Stomach (tissue), 9 donors: ENCODE data around the gene LTO1. TPM values are rescaled to one million over a fixed set of nuclear protein-coding genes. Genes with fewer than 3 reads are reported as not detected.

Experiments
- DNase-seq, 2 donors: peaks; one replicate each; pipeline versions ENCODE4 v3.0.0 to v3.0.0-alpha.2; 2013 to 2019
- H3K27ac ChIP-seq, 5 donors: fragments of 200-600 bp in 4 of 5; sonication (generic) in 4 of 5; one replicate each; pipeline ENCODE4 v1.5.1; 2013 to 2019; ENCODE audit warnings: mild to moderate bottlenecking in 1 of 5, moderate library complexity in 1 of 5
- H3K27me3 ChIP-seq, 3 donors: fragments of 200-600 bp; sonication (generic); one replicate each; pipeline ENCODE4 v1.5.1; 2017 to 2019; ENCODE audit warnings: mixed run types in 1 of 3
- H3K36me3 ChIP-seq, 4 donors: fragments of 200-600 bp; sonication (generic); 1 replicate in 3 of 4; 2 replicates in 1 of 4; pipeline ENCODE4 v1.5.1; 2016 to 2019
- H3K4me1 ChIP-seq, 4 donors: fragments of 200-600 bp; sonication (generic); one replicate each; pipeline ENCODE4 v1.5.1; 2016 to 2019
- H3K4me3 ChIP-seq, 4 donors: fragments of 200-600 bp; sonication (generic) in 3 of 4; one replicate each; pipeline ENCODE4 v1.5.1; 2016 to 2019; ENCODE audit warnings: mild to moderate bottlenecking in 1 of 4
- H3K9me3 ChIP-seq, 4 donors: fragments of 200-600 bp; sonication (generic); one replicate each; pipeline ENCODE4 v1.5.1; 2016 to 2019
- EP300 ChIP-seq: sonication (generic); formaldehyde crosslinking; IDR thresholded peaks from one replicate; pipeline ENCODE4 v1.6.1; 2017; ENCODE audit warnings: antibody characterized with exemption
- POLR2A ChIP-seq, 4 donors: fragments of 450-650 bp; IDR thresholded peaks; one replicate each; pipeline ENCODE4 v1.6.1; 2016; ENCODE audit warnings: antibody characterized with exemption in 4 of 4, control low read depth in 2 of 4, mild to moderate bottlenecking in 1 of 4, moderate library complexity in 1 of 4
- POLR2AphosphoS5 ChIP-seq, 3 donors: sonication (generic); formaldehyde crosslinking; IDR thresholded peaks; one replicate each; pipeline ENCODE4 v1.6.1; 2016; ENCODE audit warnings: antibody characterized with exemption in 3 of 3
- WGBS, 5 donors: extraction: QIAGEN DNeasy Blood & Tissue Kit in 3 of 5; methylation state at CpG; one replicate each; pipeline versions ENCODE4 v1.1.5 to v1.1.7; 2013 to 2018; 5-methylcytosine and 5-hydroxymethylcytosine counted together
- intact Hi-C: fragments of 100-400 bp; cut with DNase I; formaldehyde crosslinking; loops from one replicate; pipeline ENCODE4 v1.15.1; 2023; ENCODE audit warnings: low total_unique reads
- polyA plus RNA-seq, 3 donors: library from polyadenylated mRNA; stranded (reverse); fragments of 200-250 nt; gene quantifications; one replicate each; pipeline ENCODE4 v1.2.3, GENCODE V29; 2013
- total RNA-seq, 5 donors: library from RNA; depleted of rRNA; stranded (reverse); fragments of >200 nt; gene quantifications; one replicate each; pipeline versions ENCODE4 v1.1.0 to v1.2.3, GENCODE V29; 2014 to 2016
- TF ChIP-seq, protein P1 (sequence below), 7 experiments: fragments of 450-650 bp in 4 of 7; fragments of 200-600 bp in 3 of 7; sonication (generic) in 3 of 7; IDR thresholded peaks; one replicate each; pipeline ENCODE4 v1.5.1; 2016 to 2019; ENCODE audit warnings: antibody characterized with exemption in 7 of 7, control low read depth in 2 of 7, mild to moderate bottlenecking in 1 of 7
- donor health status: healthy with polysubstance abuse.
- donor health status: Bipolar disorder and iron deficiency.
- donor health status: healthy.

Gene LTO1
- total and polyA plus RNA-seq, 8 donors, result 2.3 to 107 (median 23.3) TPM

DNA sequence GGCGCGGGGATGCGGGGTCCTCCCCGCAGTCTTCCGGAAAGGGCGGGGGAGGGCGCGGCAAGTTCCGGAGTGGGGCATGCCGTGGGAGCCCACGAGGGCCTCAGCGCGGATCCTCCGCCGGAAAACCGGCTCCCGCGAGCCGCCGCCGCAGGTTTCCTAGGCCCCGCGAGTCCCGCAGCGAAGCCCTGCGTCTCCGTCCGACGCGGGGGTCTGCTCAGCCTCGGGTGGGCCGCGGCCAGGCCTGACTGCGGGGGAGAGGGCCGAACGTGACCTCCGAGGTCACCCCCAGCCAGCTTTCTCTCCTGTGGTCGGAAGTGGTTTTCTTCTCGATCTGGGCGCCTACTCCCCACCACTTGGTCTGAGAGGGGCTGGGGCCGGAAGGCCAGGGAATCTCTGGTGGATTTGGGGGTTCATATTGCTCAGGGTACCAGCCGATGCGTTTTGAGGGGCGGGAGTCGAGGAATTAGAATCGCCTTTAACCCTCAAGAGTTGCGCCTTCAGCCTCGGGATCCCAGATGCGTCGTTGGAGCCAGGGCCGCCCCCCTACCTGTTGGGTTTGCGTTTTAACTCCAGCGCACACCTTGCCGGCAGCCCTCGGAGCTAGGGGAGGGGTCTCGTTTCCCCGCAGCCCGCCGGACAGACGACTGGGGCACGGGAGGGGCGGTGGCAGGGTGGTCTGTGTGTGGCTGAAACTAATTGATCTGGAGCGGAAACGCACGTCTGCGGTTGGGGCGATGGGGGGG, 37.8 kb downstream of the LTO1 start:
- Histone ChIP-seq H3K27me3 (peaks cover 8 to 88% (median 54%) of the 10 kb centered on the region in 3 donors), H3K4me3 (peak overlapping the region; percentile 37 to 50 (median 41)), H3K36me3 (no peaks in the 10 kb centered on the region), H3K4me1 (peaks cover 59 to 67% (median 63%) of the 10 kb centered on the region in 4 donors), H3K9me3 (no peaks in the 10 kb centered on the region), H3K27ac (peak overlapping the region in 4 of 5 donors; percentile 73 to 86 (median 75))
- 11 to 29% (median 16%) methylated on average over 36 to 67 of the region's 67 CpGs for WGBS, 5 donors
- DNase-seq, result peak in 1 of 2 donors; percentile 44
- intact Hi-C loops, result no loop called here
- TF ChIP-seq, protein P1, sequence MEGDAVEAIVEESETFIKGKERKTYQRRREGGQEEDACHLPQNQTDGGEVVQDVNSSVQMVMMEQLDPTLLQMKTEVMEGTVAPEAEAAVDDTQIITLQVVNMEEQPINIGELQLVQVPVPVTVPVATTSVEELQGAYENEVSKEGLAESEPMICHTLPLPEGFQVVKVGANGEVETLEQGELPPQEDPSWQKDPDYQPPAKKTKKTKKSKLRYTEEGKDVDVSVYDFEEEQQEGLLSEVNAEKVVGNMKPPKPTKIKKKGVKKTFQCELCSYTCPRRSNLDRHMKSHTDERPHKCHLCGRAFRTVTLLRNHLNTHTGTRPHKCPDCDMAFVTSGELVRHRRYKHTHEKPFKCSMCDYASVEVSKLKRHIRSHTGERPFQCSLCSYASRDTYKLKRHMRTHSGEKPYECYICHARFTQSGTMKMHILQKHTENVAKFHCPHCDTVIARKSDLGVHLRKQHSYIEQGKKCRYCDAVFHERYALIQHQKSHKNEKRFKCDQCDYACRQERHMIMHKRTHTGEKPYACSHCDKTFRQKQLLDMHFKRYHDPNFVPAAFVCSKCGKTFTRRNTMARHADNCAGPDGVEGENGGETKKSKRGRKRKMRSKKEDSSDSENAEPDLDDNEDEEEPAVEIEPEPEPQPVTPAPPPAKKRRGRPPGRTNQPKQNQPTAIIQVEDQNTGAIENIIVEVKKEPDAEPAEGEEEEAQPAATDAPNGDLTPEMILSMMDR (IDR thresholded peaks at IDR 0.05), result no peak
- TF ChIP-seq POLR2A (IDR thresholded peaks at IDR 0.05), result no peak
- no peak for TF ChIP-seq POLR2AphosphoS5 (IDR thresholded peaks at IDR 0.05)
- no peak for TF ChIP-seq EP300

DNA sequence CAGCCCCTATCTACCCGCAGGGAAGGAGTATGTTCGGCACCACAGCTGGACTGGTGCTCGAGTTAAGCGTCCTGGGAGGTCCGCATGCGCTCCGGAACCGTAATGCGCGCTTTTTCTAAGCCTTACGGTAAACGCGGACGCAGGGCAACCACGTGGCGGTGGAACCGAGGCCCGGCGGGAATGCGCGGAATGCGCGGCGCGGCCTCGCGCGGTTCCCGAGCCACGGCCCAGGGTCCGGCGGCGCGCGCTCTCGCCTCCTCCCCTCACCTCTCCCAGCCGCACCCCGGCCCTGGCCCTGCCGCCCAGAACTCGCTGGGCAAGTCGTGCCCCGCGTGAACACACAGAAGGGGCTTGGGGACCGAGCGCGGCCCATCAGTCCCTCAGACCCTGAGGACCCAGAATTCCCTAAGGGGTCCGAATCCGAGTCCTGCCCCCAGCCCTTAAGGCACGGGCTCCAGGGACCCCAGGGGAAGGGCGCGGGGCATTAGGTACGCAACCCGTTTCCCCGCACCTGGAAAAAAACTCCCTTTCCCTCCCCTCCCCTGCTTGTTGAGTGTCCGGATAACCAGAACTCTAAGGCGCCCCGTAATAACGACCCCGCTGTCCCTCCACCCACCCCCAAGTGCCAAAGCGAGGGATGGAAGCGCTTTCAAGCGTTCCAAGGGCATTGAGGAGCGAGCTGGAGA, 38.5 kb downstream of the LTO1 start:
- peaks cover 55 to 60% (median 57%) of the 10 kb centered on the region in 4 donors for H3K4me1 ChIP-seq
- DNase-seq, result peak; percentile 62 to 90
- peak; percentile 46 to 80 (median 61) for TF ChIP-seq POLR2AphosphoS5 (IDR thresholded peaks at IDR 0.05)
- TF ChIP-seq, protein P1 (IDR thresholded peaks at IDR 0.05), result no peak
- 2 to 8% (median 5%) methylated on average over 52 to 63 of the region's 63 CpGs for WGBS, 5 donors
- no peaks in the 10 kb centered on the region for H3K9me3 ChIP-seq
- peak overlapping the region; percentile 33 to 50 (median 41) for H3K4me3 ChIP-seq
- peak overlapping the region in 2 of 5 donors; percentile 52 to 56 for H3K27ac ChIP-seq
- H3K36me3 ChIP-seq, result no peaks in the 10 kb centered on the region
- intact Hi-C loops, result no loop called here
- peaks cover 8 to 80% (median 50%) of the 10 kb centered on the region in 3 donors for H3K27me3 ChIP-seq

DNA sequence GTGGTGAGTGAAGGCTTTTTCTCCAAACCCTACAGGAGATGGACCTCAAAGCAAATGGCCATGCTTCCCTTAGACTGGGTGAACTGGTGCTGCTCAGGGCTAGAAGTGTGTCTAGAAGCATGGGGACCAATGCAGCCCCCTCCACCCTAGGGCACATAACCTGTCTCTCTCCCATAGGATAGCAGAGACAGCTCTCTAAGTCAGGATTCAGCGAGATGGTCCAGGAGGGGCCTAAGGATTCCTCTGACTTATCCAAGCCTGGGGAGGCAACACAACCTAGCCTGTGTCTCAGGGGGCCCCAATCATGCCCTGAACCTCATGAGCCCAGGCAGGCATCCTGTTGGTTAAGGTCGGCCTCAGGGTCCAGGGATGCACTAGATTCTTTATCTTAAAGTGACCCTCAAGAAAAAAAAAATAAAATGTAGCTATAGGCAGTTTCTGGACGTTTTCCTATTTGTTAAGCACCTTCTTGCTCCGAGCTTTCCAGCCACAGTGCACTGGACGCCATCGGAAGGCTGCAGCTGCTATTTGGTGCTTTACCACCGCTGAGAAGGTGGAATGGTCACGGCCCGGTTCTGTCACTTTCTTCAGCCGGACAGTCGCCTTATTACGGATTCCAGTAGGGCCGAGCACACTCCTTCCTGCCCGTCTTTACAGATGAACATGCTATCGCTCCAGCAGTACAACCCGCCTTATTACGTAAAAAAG, 39.2 kb downstream of the LTO1 start:
- intact Hi-C loops, result no loop called here
- WGBS, 5 donors, result 15 to 24% (median 23%) methylated on average over 16 to 17 of the region's 17 CpGs
- Histone ChIP-seq H3K9me3 (no peaks in the 10 kb centered on the region), H3K4me3 (peak overlapping the region; percentile 33 to 50 (median 41)), H3K36me3 (no peaks in the 10 kb centered on the region), H3K27me3 (peaks cover 8 to 73% (median 44%) of the 10 kb centered on the region in 3 donors), H3K4me1 (peaks cover 48 to 53% (median 50%) of the 10 kb centered on the region in 4 donors), H3K27ac (peak overlapping the region in 2 of 5 donors; percentile 25 to 52)
- TF ChIP-seq POLR2A (IDR thresholded peaks at IDR 0.05), result no peak
- no peak for TF ChIP-seq EP300
- TF ChIP-seq, protein P1 (IDR thresholded peaks at IDR 0.05), result no peak
- no peak for TF ChIP-seq POLR2AphosphoS5 (IDR thresholded peaks at IDR 0.05)
- no peak for DNase-seq

DNA sequence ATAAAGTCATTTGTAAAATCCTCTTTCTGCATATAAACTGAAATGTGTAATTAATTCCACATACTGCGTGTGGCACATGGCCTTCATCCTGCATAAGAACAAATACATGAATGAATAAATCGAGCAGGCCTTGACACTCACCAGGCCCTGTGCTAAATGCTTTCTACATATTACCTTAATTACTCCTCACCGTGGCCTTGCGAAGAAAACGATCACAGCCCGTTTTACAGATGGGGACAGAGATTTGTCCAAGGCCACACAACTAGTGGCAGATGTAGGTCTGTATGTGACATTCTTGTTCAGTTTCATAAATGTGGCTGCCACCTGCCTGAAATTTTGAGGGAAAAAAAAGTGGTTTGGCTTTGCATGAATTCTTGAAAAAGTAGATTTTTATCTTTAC, 40.0 kb downstream of the LTO1 start:
- Histone ChIP-seq H3K4me3 (no peak overlapping the region), H3K9me3 (peaks cover 0 to under 1% (median 0%) of the 10 kb centered on the region in 4 donors), H3K27me3 (peaks cover 8 to 66% (median 37%) of the 10 kb centered on the region in 3 donors), H3K4me1 (peaks cover 41 to 45% (median 42%) of the 10 kb centered on the region in 4 donors), H3K27ac (no peak overlapping the region), H3K36me3 (no peaks in the 10 kb centered on the region)
- WGBS, 5 donors, result 87 to 91% (median 90%) methylated on average over 6 of the region's 6 CpGs
- DNase-seq, result no peak
- intact Hi-C loops, result no loop called here
- TF ChIP-seq EP300 (no peak), POLR2AphosphoS5 (IDR thresholded peaks at IDR 0.05) (no peak), POLR2A (IDR thresholded peaks at IDR 0.05) (no peak)
- TF ChIP-seq, protein P1 (IDR thresholded peaks at IDR 0.05), result no peak
